Nephron progenitor cell (in vitro differentiated cells): ENCODE data around the gene DVL3.
A peak's percentile ranks its signal among the peaks of the same experiment; 100 is the strongest.

Source experiments
- DNase-seq: peaks from one replicate; pipeline ENCODE4 v3.0.0; 2021
- H3K27ac Mint-ChIP-seq: 2 replicates; pipeline ENCODE4 v1.8.0; 2021; ENCODE audit warnings: mild to moderate bottlenecking, moderate library complexity, mixed read lengths
- H3K27me3 Mint-ChIP-seq: 2 replicates; pipeline ENCODE4 v1.8.0; 2021; ENCODE audit warnings: mild to moderate bottlenecking, low read depth, mixed read lengths; ENCODE audit not compliant: poor library complexity
- H3K36me3 Mint-ChIP-seq: 2 replicates; pipeline ENCODE4 v1.8.0; 2021; ENCODE audit warnings: low read depth, mixed read lengths
- H3K4me1 Mint-ChIP-seq: 2 replicates; pipeline ENCODE4 v1.8.0; 2021; ENCODE audit warnings: mixed read lengths
- H3K4me3 Mint-ChIP-seq: 2 replicates; pipeline ENCODE4 v1.8.0; 2021; ENCODE audit warnings: mild to moderate bottlenecking, moderate library complexity, mixed read lengths
- H3K9me3 Mint-ChIP-seq: 2 replicates; pipeline ENCODE4 v1.8.0; 2021; ENCODE audit warnings: mild to moderate bottlenecking, moderate library complexity, mixed read lengths
- CTCF ChIP-seq: fragments of 200-600 bp; sonication (generic); IDR thresholded peaks from 2 replicates; pipeline ENCODE4 v1.5.0; 2021; ENCODE audit warnings: antibody characterized with exemption

Gene DVL3

GRCh38 chr3:184129012-184129411 lies 26.2 kb upstream of the DVL3 start:
- Mint-ChIP-seq H3K4me1 (peaks cover 8% of the 10 kb centered on the region), H3K27me3 (peaks cover 16% of the 10 kb centered on the region), H3K36me3 (no peaks in the 10 kb centered on the region), H3K9me3 (no peaks in the 10 kb centered on the region), H3K27ac (peak overlapping the region; percentile 7), H3K4me3 (no peak overlapping the region)
- DNase-seq, result peak; percentile 40
- peak; percentile 43 for TF ChIP-seq CTCF

- peaks cover 6% of the 10 kb centered on the region for H3K36me3 Mint-ChIP-seq
- H3K4me1 Mint-ChIP-seq, result peaks cover 40% of the 10 kb centered on the region
- H3K4me3 Mint-ChIP-seq, result no peak overlapping the region
- H3K27ac Mint-ChIP-seq, result no peak overlapping the region
- no peak for DNase-seq
- no peaks in the 10 kb centered on the region for H3K9me3 Mint-ChIP-seq
- TF ChIP-seq CTCF, result no peak
- H3K27me3 Mint-ChIP-seq, result peaks cover 14% of the 10 kb centered on the region
Observed at GRCh38 chr3:184132945-184133344, 22.2 kb upstream of the DVL3 start.

GRCh38 chr3:184133840-184134745 lies 21.1 kb upstream of the DVL3 start:
- DNase-seq, result peak; percentile 76
- peaks cover 7% of the 10 kb centered on the region for H3K36me3 Mint-ChIP-seq
- H3K27ac Mint-ChIP-seq, result peak overlapping the region; percentile 90
- peak overlapping the region; percentile 99 for H3K4me3 Mint-ChIP-seq
- peaks cover 14% of the 10 kb centered on the region for H3K27me3 Mint-ChIP-seq
- no peak for TF ChIP-seq CTCF
- no peaks in the 10 kb centered on the region for H3K9me3 Mint-ChIP-seq
- peaks cover 40% of the 10 kb centered on the region for H3K4me1 Mint-ChIP-seq

GRCh38 chr3:184134746-184135148 lies 20.4 kb upstream of the DVL3 start:
- Mint-ChIP-seq H3K4me3 (peak overlapping the region; percentile 99), H3K36me3 (peaks cover 7% of the 10 kb centered on the region), H3K4me1 (peaks cover 40% of the 10 kb centered on the region), H3K9me3 (no peaks in the 10 kb centered on the region), H3K27ac (peak overlapping the region; percentile 90), H3K27me3 (peaks cover 14% of the 10 kb centered on the region)
- no peak for DNase-seq
- TF ChIP-seq CTCF, result no peak

- H3K4me3 Mint-ChIP-seq, result peak within 1 kb of the TSS; percentile 99
- peaks cover 13% of the 10 kb centered on the region for H3K36me3 Mint-ChIP-seq
- DNase-seq, result peak; percentile 94
- peak within 1 kb of the TSS; percentile 90 for H3K27ac Mint-ChIP-seq
- H3K9me3 Mint-ChIP-seq, result no peaks in the 10 kb centered on the region
- H3K27me3 Mint-ChIP-seq, result peaks cover 14% of the 10 kb centered on the region
- peaks cover 40% of the 10 kb centered on the region for H3K4me1 Mint-ChIP-seq
- TF ChIP-seq CTCF, result no peak
Observed at GRCh38 chr3:184135149-184135910, 19.8 kb upstream of the DVL3 start, which contains the start of gene EIF2B5. Gene EIF2B5 (plus strand): TSS chr3:184135358. CDS start chr3:184135386, 28 bp downstream.
